ENCODE measurements around the gene DTNA.

DTNA gene

GRCh38 chr18:34805103-34805877 lies 95.2 kb downstream of the DTNA start:
- no peak for TF ChIP-seq CTCF (conservative IDR thresholded peaks at IDR 0.05; ENCODE audit: low read depth, low read length)
- DNase-seq (ENCODE audit: low read depth): no peak
- H3K4me3 ChIP-seq (ENCODE audit: low read length): no peak overlapping the region

GRCh38 chr18:34805878-34806351 lies 95.8 kb downstream of the DTNA start:
- no peak overlapping the region for H3K4me3 ChIP-seq (ENCODE audit: low read length)
- no peak for TF ChIP-seq CTCF (conservative IDR thresholded peaks at IDR 0.05; ENCODE audit: low read depth, low read length)

GRCh38 chr18:34806527-34806926 lies 96.4 kb downstream of the DTNA start:
- DNase-seq (ENCODE audit: low read depth): peak; percentile 29
- TF ChIP-seq CTCF (conservative IDR thresholded peaks at IDR 0.05; ENCODE audit: low read depth, low read length): no peak
- H3K4me3 ChIP-seq (ENCODE audit: low read length): no peak overlapping the region

More at GRCh38 chr18:34805878-34806351, 95.8 kb downstream of the DTNA start:
- DNase-seq (ENCODE audit: low read depth): no peak

- TF ChIP-seq CTCF (conservative IDR thresholded peaks at IDR 0.05; ENCODE audit: low read depth, low read length): no peak
- DNase-seq (ENCODE audit: low read depth): no peak
- no peak overlapping the region for H3K4me3 ChIP-seq (ENCODE audit: low read length)
These were observed 97.2 kb downstream of the DTNA start for GRCh38 chr18:34807106-34807796.

- H3K4me3 ChIP-seq (ENCODE audit: low read length): no peak overlapping the region
- no peak for TF ChIP-seq CTCF (conservative IDR thresholded peaks at IDR 0.05; ENCODE audit: low read depth, low read length)
- DNase-seq (ENCODE audit: low read depth): no peak
These were observed 98.3 kb downstream of the DTNA start for GRCh38 chr18:34808389-34808788.

- no peak for DNase-seq (ENCODE audit: low read depth)
- H3K4me3 ChIP-seq (ENCODE audit: low read length): no peak overlapping the region
- TF ChIP-seq CTCF (conservative IDR thresholded peaks at IDR 0.05; ENCODE audit: low read depth, low read length): peak; percentile 59
These were observed 99.5 kb downstream of the DTNA start for GRCh38 chr18:34809451-34810072.

Data from retinal pigment epithelial cell (primary cell).